HepG2 (cell line): ENCODE results near the gene ALK. TPM values are rescaled to one million over a fixed set of nuclear protein-coding genes. Genes with fewer than 3 reads are reported as not detected.

Experiments
- ATAC-seq: fragments of 200-7000 bp; cut with Tn5 transposase; 3 replicates; pipeline ENCODE4 v1.9.1; 2020; ENCODE audit warnings: mild to moderate bottlenecking, moderate library complexity
- BruUV-seq: library from RNA; stranded (reverse); fragments of 400-500 nt; replicated peaks from 2 replicates; lab custom pipeline; 2021; lab: Mats Ljungman, UMichigan
- CTCF ChIA-PET: fragments of 300-600 bp; formaldehyde crosslinking; extraction: SDS; loops from one replicate; lab custom pipeline; 2021; ENCODE audit warnings: low total read pairs, inconsistent platforms, low intra/inter-chr PET ratio; lab: Yijun Ruan, JAX
- POLR2A ChIA-PET: fragments of 350-600 bp; sonication (Branson Sonifier 250); formaldehyde crosslinking; loops from one replicate; lab custom pipeline; 2020; ENCODE audit warnings: antibody characterized with exemption, inconsistent platforms; lab: Yijun Ruan, JAX
- DNase-seq: peaks from one replicate; pipeline ENCODE4 v3.0.0-alpha.2; 2015; ENCODE audit warnings: low spot score
- FAIRE-seq: peaks from 3 replicates; lab custom pipeline; 2011; peaks lifted over from hg19 to GRCh38; lab: Jason Lieb, UNC
- H2AFZ ChIP-seq: one replicate; pipeline ENCODE4 v1.6.1; 2011; ENCODE audit warnings: low read length, inconsistent platforms
- H3K27ac ChIP-seq: fragments of 300-600 bp; 3 replicates; pipeline ENCODE4 v1.8.0; 2011; ENCODE audit warnings: mixed run types, mild to moderate bottlenecking, mixed read lengths, low read length, inconsistent platforms; ENCODE audit not compliant: insufficient read depth; ENCODE audit errors: extremely low read length
- H3K27me3 ChIP-seq, 2 experiments: fragments of 200-600 bp in 1 of 2; 2 replicates in 1 of 2; 3 replicates in 1 of 2; pipeline versions ENCODE4 v1.6.0 to v1.8.0; 2011; ENCODE audit warnings: low read length in 2 of 2, mild to moderate bottlenecking in 2 of 2, moderate library complexity in 2 of 2, inconsistent platforms in 1 of 2; ENCODE audit not compliant: insufficient read depth in 2 of 2, control insufficient read depth in 1 of 2
- H3K36me3 ChIP-seq, 2 experiments: fragments of 200-600 bp in 1 of 2; replicated peaks in 1 of 2; 2 replicates in 1 of 2; 3 replicates in 1 of 2; pipeline versions ENCODE4 v1.5.1 to v1.8.0; 2011; ENCODE audit warnings: low read length in 2 of 2, inconsistent platforms in 1 of 2; ENCODE audit not compliant: insufficient read depth in 2 of 2, control insufficient read depth in 1 of 2
- H3K4me1 ChIP-seq: 2 replicates; pipeline ENCODE4 v1.5.1; 2012; ENCODE audit warnings: low read length, inconsistent platforms; ENCODE audit not compliant: insufficient read depth
- H3K4me2 ChIP-seq: 2 replicates; pipeline ENCODE4 v1.6.0; 2011; ENCODE audit warnings: low read depth, low read length, inconsistent platforms
- H3K4me3 ChIP-seq, 3 experiments: fragments of 200-600 bp in 1 of 3; sonication (generic), shearing (Covaris generic) in 1 of 3; replicated peaks in 1 of 3; 2 replicates each; pipeline ENCODE4 v1.5.1; 2011 to 2016; ENCODE audit warnings: low read length in 3 of 3, inconsistent platforms in 2 of 3, low read depth in 2 of 3, mild to moderate bottlenecking in 2 of 3, control low read depth in 1 of 3, mixed read lengths in 1 of 3; ENCODE audit not compliant: insufficient read depth in 1 of 3
- H3K79me2 ChIP-seq: one replicate; pipeline ENCODE4 v1.6.1; 2011; ENCODE audit warnings: low read length, inconsistent platforms; ENCODE audit not compliant: insufficient read depth
- H3K9ac ChIP-seq: 2 replicates; pipeline ENCODE4 v1.6.0; 2011; ENCODE audit warnings: mild to moderate bottlenecking, low read depth, low read length, inconsistent platforms; ENCODE audit not compliant: insufficient read depth
- H3K9me3 ChIP-seq: 2 replicates; pipeline ENCODE4 v1.5.1; 2012; ENCODE audit warnings: mild to moderate bottlenecking, low read length
- H4K20me1 ChIP-seq: 2 replicates; pipeline ENCODE4 v1.6.0; 2011; ENCODE audit warnings: inconsistent platforms, mild to moderate bottlenecking, low read length, moderate library complexity; ENCODE audit not compliant: insufficient read depth
- ATAD3A ChIP-seq: sonication (generic); formaldehyde crosslinking; IDR thresholded peaks from 2 replicates; pipeline ENCODE4 v1.4.0; 2020; ENCODE audit warnings: missing genetic modification reagents
- BATF2 ChIP-seq: sonication (generic); formaldehyde crosslinking; IDR thresholded peaks from 2 replicates; pipeline ENCODE4 v1.8.0; 2022; ENCODE audit warnings: mild to moderate bottlenecking, missing genetic modification reagents, moderate library complexity
- BRF2 ChIP-seq: sonication (generic); formaldehyde crosslinking; IDR thresholded peaks from 2 replicates; pipeline ENCODE4 v1.8.1; 2022; ENCODE audit warnings: mild to moderate bottlenecking, missing genetic modification reagents
- CEBPB ChIP-seq: IDR thresholded peaks from 2 replicates; pipeline ENCODE4 v1.6.1; 2011; ENCODE audit warnings: low read depth, low read length, improper control_type of control experiment, borderline replicate concordance
- FOXP1 ChIP-seq, 2 experiments: fragments of 450-650 bp in 1 of 2; IDR thresholded peaks; 2 replicates each; pipeline ENCODE4 v1.6.1; 2017 to 2018; ENCODE audit warnings: antibody characterized with exemption in 1 of 2
- HMGXB3 ChIP-seq: sonication (generic); formaldehyde crosslinking; IDR thresholded peaks from 2 replicates; pipeline ENCODE4 v1.4.0; 2020; ENCODE audit warnings: missing genetic modification reagents, borderline replicate concordance
- MAFK ChIP-seq, 2 experiments: IDR thresholded peaks in 1 of 2; conservative IDR thresholded peaks in 1 of 2; 2 replicates each; pipeline ENCODE4 v1.6.1; 2011; ENCODE audit warnings: improper control_type of control experiment in 2 of 2, low read length in 2 of 2
- RCOR2 ChIP-seq: IDR thresholded peaks from 2 replicates; pipeline ENCODE4 v1.6.1; 2016; ENCODE audit warnings: missing biosample characterization, missing genetic modification reagents
- SP1 ChIP-seq, 2 experiments: fragments of 450-650 bp in 1 of 2; sonication (generic) in 1 of 2; formaldehyde crosslinking in 1 of 2; IDR thresholded peaks; 2 replicates each; pipeline versions ENCODE4 v1.4.0 to v1.6.1; 2016 to 2020; ENCODE audit warnings: missing genetic modification reagents in 1 of 2
- SRSF1 ChIP-seq: fragments of 200-400 bp; formaldehyde crosslinking; optimal IDR thresholded peaks from 2 replicates; pipeline ENCODE3; 2017; ENCODE audit warnings: mild to moderate bottlenecking, low read depth, low read length, moderate library complexity
- TARDBP ChIP-seq: sonication (generic); formaldehyde crosslinking; IDR thresholded peaks from 2 replicates; pipeline ENCODE4 v1.8.0; 2022; ENCODE audit warnings: mild to moderate bottlenecking, missing genetic modification reagents
- TEAD3 ChIP-seq: optimal IDR thresholded peaks from 2 replicates; pipeline ENCODE3; 2016; ENCODE audit warnings: borderline replicate concordance
- YEATS2 ChIP-seq: sonication (generic); formaldehyde crosslinking; IDR thresholded peaks from 2 replicates; pipeline ENCODE4 v1.4.0; 2020; ENCODE audit warnings: missing genetic modification reagents, borderline replicate concordance
- WGBS: methylation state at CpG from one replicate; pipeline ENCODE4 v1.1.6; 2017; ENCODE audit warnings: low lambda C conversion rate; 5-methylcytosine and 5-hydroxymethylcytosine counted together
- in situ Hi-C: cut with HindIII; loops from 2 replicates; pipeline ENCODE4 v1.10.0; 2017; ENCODE audit warnings: low pct_unique_long_range_greater_than_20kb; ENCODE audit not compliant: extremely low pct_ligation_motif_present
- intact Hi-C: fragments of 100-400 bp; cut with micrococcal nuclease; formaldehyde crosslinking; loops from one replicate; pipeline ENCODE4 v1.10.0; 2022; ENCODE audit not compliant: unreplicated experiment
- polyA plus RNA-seq, 8 experiments: library from polyadenylated mRNA; depleted of rRNA in 3 of 8; stranded (reverse) in 7 of 8; unstranded in 1 of 8; fragments of >200 nt; fragmentation: Illumina TruSeq in 4 of 8; extraction: Trizol in 4 of 8; gene quantifications; 2 replicates each; pipeline versions ENCODE4 v1.2.1 to v1.2.3, GENCODE V29; 2011 to 2016; ENCODE audit warnings: low read depth in 4 of 8, missing spikeins in 1 of 8, mixed read lengths in 1 of 8; ENCODE audit not compliant: insufficient read depth in 1 of 8
- total RNA-seq, 5 experiments: library from RNA; depleted of rRNA; stranded (reverse); fragments of >200 nt; fragmentation: Illumina TruSeq; extraction: Trizol; gene quantifications; 2 replicates each; pipeline ENCODE4 v1.2.3, GENCODE V29; 2016; ENCODE audit warnings: low read depth in 1 of 5
- TF ChIP-seq, protein P1 (sequence below): sonication (generic); formaldehyde crosslinking; IDR thresholded peaks from 2 replicates; pipeline ENCODE4 v1.5.1; 2020; ENCODE audit warnings: missing genetic modification reagents, mild to moderate bottlenecking, borderline replicate concordance

ALK gene
- total and polyA plus RNA-seq, 2 of the 13 experiments (the other 11 are each of a cell fraction or from before 2014, with no cell fraction given), result not detected

GRCh38 chr2:29376541-29376940 lies 544.8 kb downstream of the ALK start:
- DNase-seq, result no peak
- FAIRE-seq, result no peak
- BruUV-seq, result no TSS peak
- H3K9ac ChIP-seq, result no peak overlapping the region
- CTCF ChIA-PET, result no interaction called here
- no peak for TF ChIP-seq YEATS2
- TF ChIP-seq HMGXB3 (CRISPR knock-in tag), result no peak
- no peak for TF ChIP-seq RCOR2 (CRISPR knock-in tag)
- TF ChIP-seq FOXP1 (IDR thresholded peaks at IDR 0.05), result no peak
- TF ChIP-seq FOXP1 (CRISPR knock-in tag; IDR thresholded peaks at IDR 0.05), result no peak
- no peak for TF ChIP-seq BATF2 (CRISPR knock-in tag)
- no peak for TF ChIP-seq ATAD3A (CRISPR knock-in tag)
- no peak for TF ChIP-seq SP1 (IDR thresholded peaks at IDR 0.05)
- TF ChIP-seq SP1 (CRISPR knock-in tag; IDR thresholded peaks at IDR 0.05), result no peak
- TF ChIP-seq TEAD3 (CRISPR knock-in tag), result no peak
- no peak for TF ChIP-seq MAFK (conservative IDR thresholded peaks at IDR 0.05 in 1 of 2, IDR thresholded peaks at IDR 0.05 in 1 of 2; ENCODE audit: low read length in 2 of 2)
- TF ChIP-seq, protein P1, sequence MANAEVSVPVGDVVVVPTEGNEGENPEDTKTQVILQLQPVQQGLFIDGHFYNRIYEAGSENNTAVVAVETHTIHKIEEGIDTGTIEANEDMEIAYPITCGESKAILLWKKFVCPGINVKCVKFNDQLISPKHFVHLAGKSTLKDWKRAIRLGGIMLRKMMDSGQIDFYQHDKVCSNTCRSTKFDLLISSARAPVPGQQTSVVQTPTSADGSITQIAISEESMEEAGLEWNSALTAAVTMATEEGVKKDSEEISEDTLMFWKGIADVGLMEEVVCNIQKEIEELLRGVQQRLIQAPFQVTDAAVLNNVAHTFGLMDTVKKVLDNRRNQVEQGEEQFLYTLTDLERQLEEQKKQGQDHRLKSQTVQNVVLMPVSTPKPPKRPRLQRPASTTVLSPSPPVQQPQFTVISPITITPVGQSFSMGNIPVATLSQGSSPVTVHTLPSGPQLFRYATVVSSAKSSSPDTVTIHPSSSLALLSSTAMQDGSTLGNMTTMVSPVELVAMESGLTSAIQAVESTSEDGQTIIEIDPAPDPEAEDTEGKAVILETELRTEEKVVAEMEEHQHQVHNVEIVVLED (CRISPR knock-in tag), result no peak
- TF ChIP-seq CEBPB, result no peak
- no peak for TF ChIP-seq TARDBP (CRISPR knock-in tag)
- TF ChIP-seq SRSF1, result no peak
- no peak for TF ChIP-seq BRF2
- H4K20me1 ChIP-seq, result no peaks in the 10 kb centered on the region
- intact Hi-C loops, result no loop called here
- no peaks in the 10 kb centered on the region for H3K4me1 ChIP-seq
- no peak overlapping the region for H3K4me3 ChIP-seq
- POLR2A ChIA-PET, result no interaction called here
- 0% methylated on average over 2 of the region's 2 CpGs for WGBS
- H2AFZ ChIP-seq, result no peak overlapping the region
- no peak overlapping the region for H3K4me2 ChIP-seq
- no peak overlapping the region for H3K27ac ChIP-seq
- no peaks in the 10 kb centered on the region for H3K27me3 ChIP-seq
- no peaks in the 10 kb centered on the region for H3K9me3 ChIP-seq
- no peak for ATAC-seq
- no peaks in the 10 kb centered on the region for H3K36me3 ChIP-seq
- in situ Hi-C loops, result no loop called here
- no peaks in the 10 kb centered on the region for H3K79me2 ChIP-seq
